Tibial nerve (tissue), 4 donors: ENCODE results near the gene OLFML3.

Experiments used
- CTCF ChIP-seq, 5 experiments: fragments of 200-600 bp in 3 of 5; fragments of 450-650 bp in 2 of 5; sonication (generic) in 3 of 5; IDR thresholded peaks; one replicate each; pipeline ENCODE4 v1.5.1; 2016 to 2019; ENCODE audit warnings: antibody characterized with exemption in 5 of 5, mild to moderate bottlenecking in 3 of 5, moderate library complexity in 2 of 5
- EP300 ChIP-seq, 2 donors: sonication (generic); formaldehyde crosslinking; IDR thresholded peaks; one replicate each; pipeline ENCODE4 v1.6.1; 2017; ENCODE audit warnings: antibody characterized with exemption in 2 of 2, mild to moderate bottlenecking in 1 of 2
- POLR2A ChIP-seq, 2 donors: fragments of 450-650 bp; IDR thresholded peaks; one replicate each; pipeline ENCODE4 v1.6.1; 2017; ENCODE audit warnings: antibody characterized with exemption in 2 of 2, mild to moderate bottlenecking in 2 of 2, moderate library complexity in 2 of 2

GRCh38 chr1:113998361-113998760 lies 19.1 kb downstream of the OLFML3 start:
- TF ChIP-seq CTCF (IDR thresholded peaks at IDR 0.05) (no peak), POLR2A (IDR thresholded peaks at IDR 0.05) (no peak), EP300 (IDR thresholded peaks at IDR 0.05) (no peak)
